HepG2 (cell line): ENCODE measurements around the gene DAB2. TPM values are rescaled to one million over a fixed set of nuclear protein-coding genes. Genes with fewer than 3 reads are reported as not detected.

Experiments
- ATAC-seq: fragments of 200-7000 bp; cut with Tn5 transposase; 3 replicates; pipeline ENCODE4 v1.9.1; 2020; ENCODE audit warnings: mild to moderate bottlenecking, moderate library complexity
- BruUV-seq: library from RNA; stranded (reverse); fragments of 400-500 nt; replicated peaks from 2 replicates; lab custom pipeline; 2021; lab: Mats Ljungman, UMichigan
- CTCF ChIA-PET: fragments of 300-600 bp; formaldehyde crosslinking; extraction: SDS; loops from one replicate; lab custom pipeline; 2021; ENCODE audit warnings: low total read pairs, inconsistent platforms, low intra/inter-chr PET ratio; lab: Yijun Ruan, JAX
- POLR2A ChIA-PET: fragments of 350-600 bp; sonication (Branson Sonifier 250); formaldehyde crosslinking; loops from one replicate; lab custom pipeline; 2020; ENCODE audit warnings: antibody characterized with exemption, inconsistent platforms; lab: Yijun Ruan, JAX
- DNase-seq: peaks from one replicate; pipeline ENCODE4 v3.0.0-alpha.2; 2015; ENCODE audit warnings: low spot score
- FAIRE-seq: peaks from 3 replicates; lab custom pipeline; 2011; peaks lifted over from hg19 to GRCh38; lab: Jason Lieb, UNC
- H2AFZ ChIP-seq: one replicate; pipeline ENCODE4 v1.6.1; 2011; ENCODE audit warnings: low read length, inconsistent platforms
- H3K27ac ChIP-seq: fragments of 300-600 bp; 3 replicates; pipeline ENCODE4 v1.8.0; 2011; ENCODE audit warnings: mixed run types, mild to moderate bottlenecking, mixed read lengths, low read length, inconsistent platforms; ENCODE audit not compliant: insufficient read depth; ENCODE audit errors: extremely low read length
- H3K27me3 ChIP-seq, 2 experiments: fragments of 200-600 bp in 1 of 2; 2 replicates in 1 of 2; 3 replicates in 1 of 2; pipeline versions ENCODE4 v1.6.0 to v1.8.0; 2011; ENCODE audit warnings: low read length in 2 of 2, mild to moderate bottlenecking in 2 of 2, moderate library complexity in 2 of 2, inconsistent platforms in 1 of 2; ENCODE audit not compliant: insufficient read depth in 2 of 2, control insufficient read depth in 1 of 2
- H3K36me3 ChIP-seq, 2 experiments: fragments of 200-600 bp in 1 of 2; replicated peaks in 1 of 2; 2 replicates in 1 of 2; 3 replicates in 1 of 2; pipeline versions ENCODE4 v1.5.1 to v1.8.0; 2011; ENCODE audit warnings: low read length in 2 of 2, inconsistent platforms in 1 of 2; ENCODE audit not compliant: insufficient read depth in 2 of 2, control insufficient read depth in 1 of 2
- H3K4me1 ChIP-seq: 2 replicates; pipeline ENCODE4 v1.5.1; 2012; ENCODE audit warnings: low read length, inconsistent platforms; ENCODE audit not compliant: insufficient read depth
- H3K4me2 ChIP-seq: 2 replicates; pipeline ENCODE4 v1.6.0; 2011; ENCODE audit warnings: low read depth, low read length, inconsistent platforms
- H3K4me3 ChIP-seq, 3 experiments: fragments of 200-600 bp in 1 of 3; sonication (generic), shearing (Covaris generic) in 1 of 3; replicated peaks in 1 of 3; 2 replicates each; pipeline ENCODE4 v1.5.1; 2011 to 2016; ENCODE audit warnings: low read length in 3 of 3, inconsistent platforms in 2 of 3, low read depth in 2 of 3, mild to moderate bottlenecking in 2 of 3, control low read depth in 1 of 3, mixed read lengths in 1 of 3; ENCODE audit not compliant: insufficient read depth in 1 of 3
- H3K79me2 ChIP-seq: one replicate; pipeline ENCODE4 v1.6.1; 2011; ENCODE audit warnings: low read length, inconsistent platforms; ENCODE audit not compliant: insufficient read depth
- H3K9ac ChIP-seq: 2 replicates; pipeline ENCODE4 v1.6.0; 2011; ENCODE audit warnings: mild to moderate bottlenecking, low read depth, low read length, inconsistent platforms; ENCODE audit not compliant: insufficient read depth
- H3K9me3 ChIP-seq: 2 replicates; pipeline ENCODE4 v1.5.1; 2012; ENCODE audit warnings: mild to moderate bottlenecking, low read length
- H4K20me1 ChIP-seq: 2 replicates; pipeline ENCODE4 v1.6.0; 2011; ENCODE audit warnings: inconsistent platforms, mild to moderate bottlenecking, low read length, moderate library complexity; ENCODE audit not compliant: insufficient read depth
- KDM4B ChIP-seq: sonication (generic); formaldehyde crosslinking; IDR thresholded peaks from 2 replicates; pipeline ENCODE4 v1.4.0; 2020; ENCODE audit warnings: missing genetic modification reagents
- NAIF1 ChIP-seq: sonication (generic); formaldehyde crosslinking; IDR thresholded peaks from 2 replicates; pipeline ENCODE4 v1.5.0; 2020; ENCODE audit warnings: mild to moderate bottlenecking, missing genetic modification reagents, borderline replicate concordance
- RBM39 ChIP-seq: fragments of 200-400 bp; formaldehyde crosslinking; IDR thresholded peaks from one replicate; pipeline ENCODE4 v1.6.1; 2018; ENCODE audit warnings: antibody characterized with exemption, mild to moderate bottlenecking, low read depth, low read length; ENCODE audit not compliant: poor library complexity, severe bottlenecking
- SP5 ChIP-seq: IDR thresholded peaks from 2 replicates; pipeline ENCODE4 v1.6.1; 2016; ENCODE audit warnings: low read depth, borderline replicate concordance
- SPEN ChIP-seq: sonication (generic); formaldehyde crosslinking; IDR thresholded peaks from 2 replicates; pipeline ENCODE4 v1.5.1; 2020; ENCODE audit warnings: low read depth, mild to moderate bottlenecking, missing genetic modification reagents
- TARDBP ChIP-seq: sonication (generic); formaldehyde crosslinking; IDR thresholded peaks from 2 replicates; pipeline ENCODE4 v1.8.0; 2022; ENCODE audit warnings: mild to moderate bottlenecking, missing genetic modification reagents
- TOPORS ChIP-seq: sonication (generic); formaldehyde crosslinking; IDR thresholded peaks from 2 replicates; pipeline ENCODE4 v1.8.0; 2023; ENCODE audit warnings: mild to moderate bottlenecking, missing genetic modification reagents
- ZBTB21 ChIP-seq: sonication (generic); formaldehyde crosslinking; IDR thresholded peaks from 2 replicates; pipeline ENCODE4 v1.4.0; 2020; ENCODE audit warnings: missing genetic modification reagents
- ZNF484 ChIP-seq: sonication (generic); formaldehyde crosslinking; IDR thresholded peaks from 2 replicates; pipeline ENCODE4 v1.5.1; 2020; ENCODE audit warnings: mild to moderate bottlenecking, low read depth, missing genetic modification reagents, borderline replicate concordance
- ZNF552 ChIP-seq: sonication (generic); formaldehyde crosslinking; IDR thresholded peaks from 2 replicates; pipeline ENCODE4 v1.9.0; 2022; ENCODE audit warnings: missing genetic modification reagents, mild to moderate bottlenecking, borderline replicate concordance
- ZNF788 ChIP-seq: sonication (generic); formaldehyde crosslinking; IDR thresholded peaks from 2 replicates; pipeline ENCODE4 v1.5.0; 2020; ENCODE audit warnings: mild to moderate bottlenecking, missing genetic modification reagents, borderline replicate concordance
- WGBS: methylation state at CpG from one replicate; pipeline ENCODE4 v1.1.6; 2017; ENCODE audit warnings: low lambda C conversion rate; 5-methylcytosine and 5-hydroxymethylcytosine counted together
- in situ Hi-C: cut with HindIII; loops from 2 replicates; pipeline ENCODE4 v1.10.0; 2017; ENCODE audit warnings: low pct_unique_long_range_greater_than_20kb; ENCODE audit not compliant: extremely low pct_ligation_motif_present
- intact Hi-C: fragments of 100-400 bp; cut with micrococcal nuclease; formaldehyde crosslinking; loops from one replicate; pipeline ENCODE4 v1.10.0; 2022; ENCODE audit not compliant: unreplicated experiment
- polyA plus RNA-seq, 8 experiments: library from polyadenylated mRNA; depleted of rRNA in 3 of 8; stranded (reverse) in 7 of 8; unstranded in 1 of 8; fragments of >200 nt; fragmentation: Illumina TruSeq in 4 of 8; extraction: Trizol in 4 of 8; gene quantifications; 2 replicates each; pipeline versions ENCODE4 v1.2.1 to v1.2.3, GENCODE V29; 2011 to 2016; ENCODE audit warnings: low read depth in 4 of 8, missing spikeins in 1 of 8, mixed read lengths in 1 of 8; ENCODE audit not compliant: insufficient read depth in 1 of 8
- total RNA-seq, 5 experiments: library from RNA; depleted of rRNA; stranded (reverse); fragments of >200 nt; fragmentation: Illumina TruSeq; extraction: Trizol; gene quantifications; 2 replicates each; pipeline ENCODE4 v1.2.3, GENCODE V29; 2016; ENCODE audit warnings: low read depth in 1 of 5
- TF ChIP-seq, protein P1 (sequence below): sonication (generic); formaldehyde crosslinking; IDR thresholded peaks from 2 replicates; pipeline ENCODE4 v1.4.0; 2020; ENCODE audit warnings: missing genetic modification reagents, borderline replicate concordance
- TF ChIP-seq, protein P2 (sequence below): sonication (generic); formaldehyde crosslinking; IDR thresholded peaks from 2 replicates; pipeline ENCODE4 v1.5.1; 2020; ENCODE audit warnings: mild to moderate bottlenecking, missing genetic modification reagents, moderate library complexity
- TF ChIP-seq, protein P3 (sequence below): IDR thresholded peaks from 2 replicates; pipeline ENCODE4 v1.6.1; 2018; ENCODE audit warnings: missing genetic modification reagents, mild to moderate bottlenecking, missing compliant biosample characterization
- TF ChIP-seq, protein P4 (sequence below): IDR thresholded peaks from 2 replicates; pipeline ENCODE4 v1.6.1; 2016; ENCODE audit warnings: control low read depth
- TF ChIP-seq, protein P5 (sequence below): sonication (generic); formaldehyde crosslinking; IDR thresholded peaks from 2 replicates; pipeline ENCODE4 v1.9.0; 2021; ENCODE audit warnings: missing genetic modification reagents, borderline replicate concordance

The DAB2 gene
- total and polyA plus RNA-seq, 2 of the 13 experiments (the other 11 are each of a cell fraction or from before 2014, with no cell fraction given) = 6.4 to 6.5 TPM

DNA sequence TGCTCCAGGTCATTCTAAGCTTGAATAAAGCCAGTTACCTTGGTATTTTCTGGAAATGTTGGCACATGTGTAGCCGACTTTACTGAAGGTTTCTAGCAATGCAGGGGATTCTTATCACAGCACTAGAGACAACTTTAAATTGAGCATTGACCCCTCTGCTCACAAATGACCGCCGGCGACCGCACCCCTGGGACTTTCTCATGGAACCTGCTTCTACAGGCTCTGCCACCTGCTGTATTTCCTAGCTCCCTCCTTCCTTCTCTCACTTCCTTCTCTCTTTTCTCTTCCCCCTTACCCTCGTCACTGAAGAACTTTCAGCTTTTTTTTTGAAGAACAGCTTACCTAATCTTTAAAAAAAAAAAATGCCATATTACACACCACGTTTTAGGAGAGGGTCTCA, 30.9 kb upstream of the DAB2 start:
- Histone ChIP-seq H3K36me3 (no peaks in the 10 kb centered on the region), H3K9ac (no peak overlapping the region), H2AFZ (no peak overlapping the region), H3K9me3 (no peaks in the 10 kb centered on the region), H3K4me2 (no peak overlapping the region), H3K27ac (no peak overlapping the region), H3K79me2 (no peaks in the 10 kb centered on the region), H3K27me3 (no peaks in the 10 kb centered on the region), H4K20me1 (no peaks in the 10 kb centered on the region), H3K4me3 (no peak overlapping the region), H3K4me1 (no peaks in the 10 kb centered on the region)
- DNase-seq (no peak), FAIRE-seq (no peak), ATAC-seq (no peak)
- POLR2A ChIA-PET = no interaction called here
- in situ Hi-C loops (no loop called here), intact Hi-C loops (no loop called here)
- 51% methylated on average over 7 of the region's 7 CpGs for WGBS
- CTCF ChIA-PET = no interaction called here
- no TSS peak for BruUV-seq
- TF ChIP-seq, protein P1, sequence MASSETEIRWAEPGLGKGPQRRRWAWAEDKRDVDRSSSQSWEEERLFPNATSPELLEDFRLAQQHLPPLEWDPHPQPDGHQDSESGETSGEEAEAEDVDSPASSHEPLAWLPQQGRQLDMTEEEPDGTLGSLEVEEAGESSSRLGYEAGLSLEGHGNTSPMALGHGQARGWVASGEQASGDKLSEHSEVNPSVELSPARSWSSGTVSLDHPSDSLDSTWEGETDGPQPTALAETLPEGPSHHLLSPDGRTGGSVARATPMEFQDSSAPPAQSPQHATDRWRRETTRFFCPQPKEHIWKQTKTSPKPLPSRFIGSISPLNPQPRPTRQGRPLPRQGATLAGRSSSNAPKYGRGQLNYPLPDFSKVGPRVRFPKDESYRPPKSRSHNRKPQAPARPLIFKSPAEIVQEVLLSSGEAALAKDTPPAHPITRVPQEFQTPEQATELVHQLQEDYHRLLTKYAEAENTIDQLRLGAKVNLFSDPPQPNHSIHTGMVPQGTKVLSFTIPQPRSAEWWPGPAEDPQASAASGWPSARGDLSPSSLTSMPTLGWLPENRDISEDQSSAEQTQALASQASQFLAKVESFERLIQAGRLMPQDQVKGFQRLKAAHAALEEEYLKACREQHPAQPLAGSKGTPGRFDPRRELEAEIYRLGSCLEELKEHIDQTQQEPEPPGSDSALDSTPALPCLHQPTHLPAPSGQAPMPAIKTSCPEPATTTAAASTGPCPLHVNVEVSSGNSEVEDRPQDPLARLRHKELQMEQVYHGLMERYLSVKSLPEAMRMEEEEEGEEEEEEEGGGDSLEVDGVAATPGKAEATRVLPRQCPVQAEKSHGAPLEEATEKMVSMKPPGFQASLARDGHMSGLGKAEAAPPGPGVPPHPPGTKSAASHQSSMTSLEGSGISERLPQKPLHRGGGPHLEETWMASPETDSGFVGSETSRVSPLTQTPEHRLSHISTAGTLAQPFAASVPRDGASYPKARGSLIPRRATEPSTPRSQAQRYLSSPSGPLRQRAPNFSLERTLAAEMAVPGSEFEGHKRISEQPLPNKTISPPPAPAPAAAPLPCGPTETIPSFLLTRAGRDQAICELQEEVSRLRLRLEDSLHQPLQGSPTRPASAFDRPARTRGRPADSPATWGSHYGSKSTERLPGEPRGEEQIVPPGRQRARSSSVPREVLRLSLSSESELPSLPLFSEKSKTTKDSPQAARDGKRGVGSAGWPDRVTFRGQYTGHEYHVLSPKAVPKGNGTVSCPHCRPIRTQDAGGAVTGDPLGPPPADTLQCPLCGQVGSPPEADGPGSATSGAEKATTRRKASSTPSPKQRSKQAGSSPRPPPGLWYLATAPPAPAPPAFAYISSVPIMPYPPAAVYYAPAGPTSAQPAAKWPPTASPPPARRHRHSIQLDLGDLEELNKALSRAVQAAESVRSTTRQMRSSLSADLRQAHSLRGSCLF (CRISPR knock-in tag) = no peak
- TF ChIP-seq NAIF1 (CRISPR knock-in tag) (no peak), RBM39 (no peak), TOPORS (CRISPR knock-in tag) (no peak), KDM4B (CRISPR knock-in tag) (no peak), ZNF788 (no peak), ZBTB21 (no peak), SPEN (no peak), SP5 (CRISPR knock-in tag) (no peak), ZNF552 (CRISPR knock-in tag) (no peak), TARDBP (no peak), ZNF484 (CRISPR knock-in tag) (no peak)
- TF ChIP-seq, protein P2, sequence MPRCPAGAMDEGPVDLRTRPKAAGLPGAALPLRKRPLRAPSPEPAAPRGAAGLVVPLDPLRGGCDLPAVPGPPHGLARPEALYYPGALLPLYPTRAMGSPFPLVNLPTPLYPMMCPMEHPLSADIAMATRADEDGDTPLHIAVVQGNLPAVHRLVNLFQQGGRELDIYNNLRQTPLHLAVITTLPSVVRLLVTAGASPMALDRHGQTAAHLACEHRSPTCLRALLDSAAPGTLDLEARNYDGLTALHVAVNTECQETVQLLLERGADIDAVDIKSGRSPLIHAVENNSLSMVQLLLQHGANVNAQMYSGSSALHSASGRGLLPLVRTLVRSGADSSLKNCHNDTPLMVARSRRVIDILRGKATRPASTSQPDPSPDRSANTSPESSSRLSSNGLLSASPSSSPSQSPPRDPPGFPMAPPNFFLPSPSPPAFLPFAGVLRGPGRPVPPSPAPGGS = no peak
- TF ChIP-seq, protein P3, sequence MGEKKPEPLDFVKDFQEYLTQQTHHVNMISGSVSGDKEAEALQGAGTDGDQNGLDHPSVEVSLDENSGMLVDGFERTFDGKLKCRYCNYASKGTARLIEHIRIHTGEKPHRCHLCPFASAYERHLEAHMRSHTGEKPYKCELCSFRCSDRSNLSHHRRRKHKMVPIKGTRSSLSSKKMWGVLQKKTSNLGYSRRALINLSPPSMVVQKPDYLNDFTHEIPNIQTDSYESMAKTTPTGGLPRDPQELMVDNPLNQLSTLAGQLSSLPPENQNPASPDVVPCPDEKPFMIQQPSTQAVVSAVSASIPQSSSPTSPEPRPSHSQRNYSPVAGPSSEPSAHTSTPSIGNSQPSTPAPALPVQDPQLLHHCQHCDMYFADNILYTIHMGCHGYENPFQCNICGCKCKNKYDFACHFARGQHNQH (CRISPR knock-in tag) = no peak
- TF ChIP-seq, protein P4, sequence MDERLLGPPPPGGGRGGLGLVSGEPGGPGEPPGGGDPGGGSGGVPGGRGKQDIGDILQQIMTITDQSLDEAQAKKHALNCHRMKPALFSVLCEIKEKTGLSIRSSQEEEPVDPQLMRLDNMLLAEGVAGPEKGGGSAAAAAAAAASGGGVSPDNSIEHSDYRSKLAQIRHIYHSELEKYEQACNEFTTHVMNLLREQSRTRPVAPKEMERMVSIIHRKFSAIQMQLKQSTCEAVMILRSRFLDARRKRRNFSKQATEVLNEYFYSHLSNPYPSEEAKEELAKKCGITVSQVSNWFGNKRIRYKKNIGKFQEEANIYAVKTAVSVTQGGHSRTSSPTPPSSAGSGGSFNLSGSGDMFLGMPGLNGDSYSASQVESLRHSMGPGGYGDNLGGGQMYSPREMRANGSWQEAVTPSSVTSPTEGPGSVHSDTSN (CRISPR knock-in tag) = no peak
- TF ChIP-seq, protein P5, sequence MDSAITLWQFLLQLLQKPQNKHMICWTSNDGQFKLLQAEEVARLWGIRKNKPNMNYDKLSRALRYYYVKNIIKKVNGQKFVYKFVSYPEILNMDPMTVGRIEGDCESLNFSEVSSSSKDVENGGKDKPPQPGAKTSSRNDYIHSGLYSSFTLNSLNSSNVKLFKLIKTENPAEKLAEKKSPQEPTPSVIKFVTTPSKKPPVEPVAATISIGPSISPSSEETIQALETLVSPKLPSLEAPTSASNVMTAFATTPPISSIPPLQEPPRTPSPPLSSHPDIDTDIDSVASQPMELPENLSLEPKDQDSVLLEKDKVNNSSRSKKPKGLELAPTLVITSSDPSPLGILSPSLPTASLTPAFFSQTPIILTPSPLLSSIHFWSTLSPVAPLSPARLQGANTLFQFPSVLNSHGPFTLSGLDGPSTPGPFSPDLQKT (CRISPR knock-in tag) = no peak
